ENCODE data around the gene PANK3.

GRCh38 chr5:168598639-168599038 is 19.5 kb upstream of the PANK3 start:
- TF ChIP-seq, protein P1, sequence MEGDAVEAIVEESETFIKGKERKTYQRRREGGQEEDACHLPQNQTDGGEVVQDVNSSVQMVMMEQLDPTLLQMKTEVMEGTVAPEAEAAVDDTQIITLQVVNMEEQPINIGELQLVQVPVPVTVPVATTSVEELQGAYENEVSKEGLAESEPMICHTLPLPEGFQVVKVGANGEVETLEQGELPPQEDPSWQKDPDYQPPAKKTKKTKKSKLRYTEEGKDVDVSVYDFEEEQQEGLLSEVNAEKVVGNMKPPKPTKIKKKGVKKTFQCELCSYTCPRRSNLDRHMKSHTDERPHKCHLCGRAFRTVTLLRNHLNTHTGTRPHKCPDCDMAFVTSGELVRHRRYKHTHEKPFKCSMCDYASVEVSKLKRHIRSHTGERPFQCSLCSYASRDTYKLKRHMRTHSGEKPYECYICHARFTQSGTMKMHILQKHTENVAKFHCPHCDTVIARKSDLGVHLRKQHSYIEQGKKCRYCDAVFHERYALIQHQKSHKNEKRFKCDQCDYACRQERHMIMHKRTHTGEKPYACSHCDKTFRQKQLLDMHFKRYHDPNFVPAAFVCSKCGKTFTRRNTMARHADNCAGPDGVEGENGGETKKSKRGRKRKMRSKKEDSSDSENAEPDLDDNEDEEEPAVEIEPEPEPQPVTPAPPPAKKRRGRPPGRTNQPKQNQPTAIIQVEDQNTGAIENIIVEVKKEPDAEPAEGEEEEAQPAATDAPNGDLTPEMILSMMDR (IDR thresholded peaks at IDR 0.05 in 8 of 11, conservative IDR thresholded peaks at IDR 0.05 in 3 of 11) = no peak
- TF ChIP-seq POLR2A (IDR thresholded peaks at IDR 0.05) = no peak
- TF ChIP-seq POLR2AphosphoS5 (IDR thresholded peaks at IDR 0.05) = no peak

All from spleen (tissue), 7 donors.